HEK293 (cell line): ENCODE measurements around the gene ANGPTL2.

ENCODE experiments used
- CTCF ChIA-PET: fragments of 350-600 bp; formaldehyde crosslinking; extraction: SDS; loops from one replicate; lab custom pipeline; 2021; ENCODE audit warnings: antibody characterized with exemption; lab: Yijun Ruan, JAX
- POLR2A ChIA-PET: fragments of 300-600 bp; formaldehyde crosslinking; extraction: SDS; loops from one replicate; lab custom pipeline; 2020; ENCODE audit warnings: antibody characterized with exemption, inconsistent platforms; lab: Yijun Ruan, JAX
- H3K27ac ChIP-seq: fragments of 200-500 bp; sonication (Bioruptor generic); 2 replicates; pipeline ENCODE4 v1.5.1; 2014; ENCODE audit warnings: low read depth, low read length, control low read depth, inconsistent platforms; ENCODE audit errors: extremely low read depth
- H3K36me3 ChIP-seq, 2 experiments: fragments of 200-500 bp in 1 of 2; sonication (Bioruptor generic) in 1 of 2; 1 replicate in 1 of 2; 2 replicates in 1 of 2; pipeline ENCODE4 v1.5.1; 2014 to 2017; ENCODE audit warnings: inconsistent platforms in 2 of 2, low read length in 2 of 2; ENCODE audit not compliant: control insufficient read depth in 2 of 2, insufficient read depth in 1 of 2
- H3K4me1 ChIP-seq: fragments of 200-500 bp; sonication (Bioruptor generic); 2 replicates; pipeline ENCODE4 v1.5.1; 2014; ENCODE audit warnings: mild to moderate bottlenecking, low read length, inconsistent platforms; ENCODE audit not compliant: control insufficient read depth, insufficient read depth
- H3K4me3 ChIP-seq: 2 replicates; pipeline ENCODE4 v1.5.1; 2011; ENCODE audit warnings: low read depth, mild to moderate bottlenecking, control low read depth, low read length, moderate library complexity
- H3K9me3 ChIP-seq: fragments of 200-500 bp; sonication (Bioruptor generic); 2 replicates; pipeline ENCODE4 v1.5.1; 2014; ENCODE audit warnings: low read depth, low read length, inconsistent platforms; ENCODE audit not compliant: control insufficient read depth, insufficient read depth
- BCL11B ChIP-seq: fragments of 450-650 bp; formaldehyde crosslinking; IDR thresholded peaks from 2 replicates; pipeline ENCODE4 v1.5.1; 2016; ENCODE audit warnings: low read depth, missing biosample characterization, missing genetic modification characterization
- HOXD13 ChIP-seq: sonication (generic); formaldehyde crosslinking; IDR thresholded peaks from 2 replicates; pipeline ENCODE4 v1.8.0; 2022; ENCODE audit warnings: missing genetic modification reagents, borderline replicate concordance
- SETDB1 ChIP-seq: IDR thresholded peaks from one replicate; pipeline ENCODE4 v1.6.1; 2017; ENCODE audit warnings: mild to moderate bottlenecking, low read length, moderate library complexity, mixed read lengths; ENCODE audit not compliant: insufficient read length
- ZBTB1 ChIP-seq: fragments of 450-650 bp; formaldehyde crosslinking; IDR thresholded peaks from 2 replicates; pipeline ENCODE4 v1.5.1; 2016; ENCODE audit warnings: missing biosample characterization, missing genetic modification characterization
- ZBTB10 ChIP-seq: fragments of 450-650 bp; formaldehyde crosslinking; IDR thresholded peaks from 2 replicates; pipeline ENCODE4 v1.5.1; 2016; ENCODE audit warnings: missing biosample characterization, missing genetic modification characterization
- ZBTB21 ChIP-seq: fragments of 450-650 bp; formaldehyde crosslinking; IDR thresholded peaks from 2 replicates; pipeline ENCODE4 v1.5.1; 2017; ENCODE audit warnings: missing biosample characterization, missing genetic modification characterization
- ZFHX2 ChIP-seq: fragments of 450-650 bp; formaldehyde crosslinking; conservative IDR thresholded peaks from 2 replicates; pipeline ENCODE4 v1.5.1; 2016; ENCODE audit warnings: missing biosample characterization, missing genetic modification characterization
- ZNF10 ChIP-seq: fragments of 450-650 bp; formaldehyde crosslinking; IDR thresholded peaks from 2 replicates; pipeline ENCODE4 v1.5.1; 2017; ENCODE audit warnings: missing biosample characterization, missing genetic modification characterization
- ZNF132 ChIP-seq: fragments of 450-650 bp; formaldehyde crosslinking; IDR thresholded peaks from 2 replicates; pipeline ENCODE4 v1.5.1; 2017; ENCODE audit warnings: missing biosample characterization, missing genetic modification characterization, borderline replicate concordance
- ZNF138 ChIP-seq: fragments of 450-650 bp; formaldehyde crosslinking; IDR thresholded peaks from 2 replicates; pipeline ENCODE4 v1.5.1; 2016; ENCODE audit warnings: missing biosample characterization, missing genetic modification characterization, borderline replicate concordance
- ZNF157 ChIP-seq: fragments of 450-650 bp; formaldehyde crosslinking; IDR thresholded peaks from 2 replicates; pipeline ENCODE4 v1.5.1; 2016; ENCODE audit warnings: missing biosample characterization, missing genetic modification characterization
- ZNF248 ChIP-seq: fragments of 450-650 bp; formaldehyde crosslinking; IDR thresholded peaks from 2 replicates; pipeline ENCODE4 v1.5.1; 2017; ENCODE audit warnings: missing biosample characterization, missing genetic modification characterization
- ZNF311 ChIP-seq: fragments of 450-650 bp; formaldehyde crosslinking; IDR thresholded peaks from 2 replicates; pipeline ENCODE4 v1.5.1; 2017; ENCODE audit warnings: missing biosample characterization, missing genetic modification characterization, borderline replicate concordance
- ZNF341 ChIP-seq: fragments of 450-650 bp; formaldehyde crosslinking; IDR thresholded peaks from 2 replicates; pipeline ENCODE4; 2016; ENCODE audit warnings: low read depth, missing biosample characterization, missing genetic modification characterization
- ZNF354C ChIP-seq: fragments of 450-650 bp; formaldehyde crosslinking; IDR thresholded peaks from 2 replicates; pipeline ENCODE4 v1.5.1; 2016; ENCODE audit warnings: missing biosample characterization, missing genetic modification characterization, low read depth, borderline replicate concordance
- ZNF366 ChIP-seq: fragments of 450-650 bp; formaldehyde crosslinking; conservative IDR thresholded peaks from 2 replicates; pipeline ENCODE4 v1.5.1; 2016; ENCODE audit warnings: missing biosample characterization, missing genetic modification characterization
- ZNF426 ChIP-seq: fragments of 450-650 bp; formaldehyde crosslinking; IDR thresholded peaks from 2 replicates; pipeline ENCODE4 v1.5.1; 2017; ENCODE audit warnings: missing biosample characterization, missing genetic modification characterization, mild to moderate bottlenecking, inconsistent platforms, moderate library complexity
- ZNF600 ChIP-seq: fragments of 450-650 bp; formaldehyde crosslinking; IDR thresholded peaks from 2 replicates; pipeline ENCODE4 v1.5.1; 2016; ENCODE audit warnings: missing biosample characterization, missing genetic modification characterization
- ZNF645 ChIP-seq: fragments of 450-650 bp; formaldehyde crosslinking; IDR thresholded peaks from 2 replicates; pipeline ENCODE4; 2016; ENCODE audit warnings: missing biosample characterization, missing genetic modification characterization
- ZNF670 ChIP-seq: fragments of 450-650 bp; formaldehyde crosslinking; IDR thresholded peaks from 2 replicates; pipeline ENCODE4 v1.5.1; 2016; ENCODE audit warnings: missing biosample characterization, missing genetic modification characterization, low read depth
- ZNF776 ChIP-seq: fragments of 450-650 bp; formaldehyde crosslinking; IDR thresholded peaks from 2 replicates; pipeline ENCODE4 v1.5.0; 2017; ENCODE audit warnings: missing biosample characterization, missing genetic modification characterization, borderline replicate concordance

ANGPTL2 gene

GRCh38 chr9:127132921-127133647, 10.6 kb upstream of the ANGPTL2 start (continued):
- TF ChIP-seq ZBTB21 (tag by site-specific recombination) (no peak), ZBTB1 (tag by site-specific recombination) (no peak), ZFHX2 (tag by site-specific recombination) (peak; percentile 75), ZNF341 (tag by site-specific recombination) (no peak)

- TF ChIP-seq ZNF354C (tag by site-specific recombination) (no peak), HOXD13 (no peak), ZNF132 (tag by site-specific recombination) (no peak)
- H3K27ac ChIP-seq: no peak overlapping the region
- ChIA-PET POLR2A (no interaction called here), CTCF (no interaction called here)
- no peaks in the 10 kb centered on the region for H3K9me3 ChIP-seq
- H3K4me3 ChIP-seq: no peak overlapping the region
- no peaks in the 10 kb centered on the region for H3K4me1 ChIP-seq
- no peaks in the 10 kb centered on the region for H3K36me3 ChIP-seq
Observed at GRCh38 chr9:127132375-127132774, 9.9 kb upstream of the ANGPTL2 start.

GRCh38 chr9:127131871-127132270, 9.4 kb upstream of the ANGPTL2 start:
- Histone ChIP-seq H3K9me3 (no peaks in the 10 kb centered on the region), H3K4me3 (no peak overlapping the region), H3K4me1 (no peaks in the 10 kb centered on the region), H3K36me3 (no peaks in the 10 kb centered on the region), H3K27ac (no peak overlapping the region)
- CTCF ChIA-PET: no interaction called here
- TF ChIP-seq BCL11B (tag by site-specific recombination): no peak
- no peak for TF ChIP-seq ZNF645 (tag by site-specific recombination)
- no peak for TF ChIP-seq ZNF426
- no peak for TF ChIP-seq ZNF366 (tag by site-specific recombination)
- TF ChIP-seq ZNF132 (tag by site-specific recombination): no peak
- no peak for TF ChIP-seq SETDB1
- TF ChIP-seq ZNF670 (tag by site-specific recombination): no peak
- no peak for TF ChIP-seq ZNF776
- TF ChIP-seq ZNF311 (tag by site-specific recombination): no peak
- no peak for TF ChIP-seq ZNF10
- TF ChIP-seq ZNF157 (tag by site-specific recombination): no peak
- TF ChIP-seq ZNF600: no peak
- TF ChIP-seq ZNF248 (tag by site-specific recombination): no peak
- no peak for TF ChIP-seq ZNF138 (tag by site-specific recombination)
- no peak for TF ChIP-seq ZBTB10
- POLR2A ChIA-PET: no interaction called here
